ENCODE data around the gene KIF20A. TPM values are rescaled to one million over a fixed set of nuclear protein-coding genes. Genes with fewer than 3 reads are reported as not detected.

Gene KIF20A
- total RNA-seq, 1 experiment from 2014 or later, result 119 TPM

GRCh38 chr5:138233280-138233679 lies 54.4 kb downstream of the KIF20A start:
- BruUV-seq (replicated peaks), result no TSS peak
- ChIA-PET CTCF (interaction anchor here (0.6 kb wide), 1 partner anchor 119 kb away, joined by 4 read pairs; the partner anchor contains the start of gene KDM3B), POLR2A (ENCODE audit: low non-redundant PET) (no interaction called here)
- Histone ChIP-seq H3K27me3 (replicated peaks; ENCODE audit: insufficient read depth, low read depth, low read length, poor library complexity) (no peaks in the 10 kb centered on the region), H3K4me1 (ENCODE audit: insufficient read depth, low read length, poor library complexity, severe bottlenecking) (no peaks in the 10 kb centered on the region), H3K27ac (ENCODE audit: low read depth, low read length, poor library complexity, severe bottlenecking) (no peak overlapping the region), H3K36me3 (ENCODE audit: insufficient read depth, low read length, poor library complexity, severe bottlenecking) (no peaks in the 10 kb centered on the region), H3K9me3 (ENCODE audit: low read depth, low read length, poor library complexity, severe bottlenecking) (no peaks in the 10 kb centered on the region), H3K4me3 (ENCODE audit: low read depth, low read length, poor library complexity, severe bottlenecking) (no peak overlapping the region)
- intact Hi-C loops (cut with micrococcal nuclease; ENCODE audit: unreplicated experiment), result loop anchor here (2.0 kb wide), 1 partner anchor 50 kb away; no protein-coding TSS in a partner anchor
- no peak for DNase-seq (ENCODE audit: low spot score)
- no peak for TF ChIP-seq CTCF (conservative IDR thresholded peaks at IDR 0.05; ENCODE audit: low read depth, low read length)
- TF ChIP-seq EZH2 (IDR thresholded peaks at IDR 0.05; ENCODE audit: borderline replicate concordance, low read depth, low read length, poor library complexity, severe bottlenecking), result no peak

DNA sequence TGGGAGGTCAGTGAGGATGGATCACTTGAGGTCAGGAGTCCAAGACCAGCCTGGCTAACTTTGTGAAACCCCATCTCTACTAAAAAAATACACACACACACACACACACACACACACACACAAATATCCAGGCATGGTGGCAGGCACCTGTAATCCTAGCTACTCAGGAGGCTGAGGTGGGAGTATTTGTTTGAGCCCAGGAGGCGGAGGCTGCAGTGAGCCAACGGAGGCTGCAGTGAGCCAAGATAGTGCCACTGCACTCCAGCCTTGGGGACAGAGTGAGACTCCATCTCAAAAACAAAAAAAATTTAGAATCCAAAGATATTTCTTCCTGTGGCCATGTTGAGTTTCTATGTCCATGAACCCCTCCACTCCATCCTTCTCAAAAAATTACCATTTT lies 55.7 kb downstream of the KIF20A start:
- Histone ChIP-seq H3K27ac (ENCODE audit: low read depth, low read length, poor library complexity, severe bottlenecking) (no peak overlapping the region), H3K4me1 (ENCODE audit: insufficient read depth, low read length, poor library complexity, severe bottlenecking) (no peaks in the 10 kb centered on the region), H3K36me3 (ENCODE audit: insufficient read depth, low read length, poor library complexity, severe bottlenecking) (no peaks in the 10 kb centered on the region), H3K4me3 (ENCODE audit: low read depth, low read length, poor library complexity, severe bottlenecking) (no peak overlapping the region), H3K9me3 (ENCODE audit: low read depth, low read length, poor library complexity, severe bottlenecking) (no peaks in the 10 kb centered on the region), H3K27me3 (replicated peaks; ENCODE audit: insufficient read depth, low read depth, low read length, poor library complexity) (peaks cover 3% of the 10 kb centered on the region)
- TF ChIP-seq EZH2 (IDR thresholded peaks at IDR 0.05; ENCODE audit: borderline replicate concordance, low read depth, low read length, poor library complexity, severe bottlenecking) (no peak), CTCF (conservative IDR thresholded peaks at IDR 0.05; ENCODE audit: low read depth, low read length) (no peak)
- intact Hi-C loops (cut with micrococcal nuclease; ENCODE audit: unreplicated experiment), result no loop called here
- no TSS peak for BruUV-seq (replicated peaks)
- DNase-seq (ENCODE audit: low spot score), result no peak
- CTCF ChIA-PET, result no interaction called here
- POLR2A ChIA-PET (ENCODE audit: low non-redundant PET), result no interaction called here

Other genes starting within 250 kb of the KIF20A start
- gene FAM13B, start 146.0 kb upstream of the KIF20A start, total RNA-seq (2021), result 22.7 and 23.5 TPM in 2 replicates
- gene WNT8A, start 95.1 kb upstream of the KIF20A start, total RNA-seq (2021), result not detected in 2 replicates
- 0.72 TPM in 1 of 2 replicates, not detected in the other for gene NME5, start 39.7 kb upstream of the KIF20A start, total RNA-seq (2021)
- gene BRD8, start 482 bp upstream of the KIF20A start, total RNA-seq (2021), result 86.7 and 97.6 TPM in 2 replicates
- 54.0 and 55.1 TPM in 2 replicates for gene CDC23, start 34.2 kb downstream of the KIF20A start, total RNA-seq (2021)
- gene GFRA3, start 95.5 kb downstream of the KIF20A start, total RNA-seq (2021), result 0.75 and 0.83 TPM in 2 replicates
- gene CDC25C, start 152.7 kb downstream of the KIF20A start, total RNA-seq (2021), result 22.3 and 25.6 TPM in 2 replicates
- 39.7 and 39.8 TPM in 2 replicates for gene FAM53C, start 159.2 kb downstream of the KIF20A start, total RNA-seq (2021)
- gene KDM3B, start 173.6 kb downstream of the KIF20A start, total RNA-seq (2021), result 62.1 and 65.1 TPM in 2 replicates

All from A673 (cell line).